ENCODE data around the gene SRSF1.
"Not testable (repeated sequence)": the region's sequence is repeated elsewhere in the genome, so short reads cannot be mapped to it uniquely, and the experiment has no call there.

Gene SRSF1

GRCh38 chr17:57963149-57963511 is 43.9 kb downstream of the SRSF1 start:
- no peak for DNase-seq

- no peak for DNase-seq
These were observed 44.5 kb downstream of the SRSF1 start for GRCh38 chr17:57962279-57963148.

GRCh38 chr17:57959929-57960328 is 47.1 kb downstream of the SRSF1 start:
- DNase-seq: no peak

GRCh38 chr17:57958391-57958790 is 48.7 kb downstream of the SRSF1 start:
- DNase-seq: not testable (repeated sequence)

- no peak for DNase-seq
These were observed 49.2 kb downstream of the SRSF1 start for GRCh38 chr17:57957886-57958285.

- no peak for DNase-seq
These were observed 49.8 kb downstream of the SRSF1 start for GRCh38 chr17:57957120-57957850.

GRCh38 chr17:57956291-57957119 is 50.5 kb downstream of the SRSF1 start:
- DNase-seq: no peak

- peak; percentile 69 for DNase-seq
These were observed 51.7 kb downstream of the SRSF1 start, which contains the start of gene CUEDC1 for GRCh38 chr17:57955183-57955931. Gene CUEDC1, minus strand, starts transcription at chr17:57955412. Its CDS starts 69,848 bp downstream, at chr17:57885564.

- DNase-seq: peak; percentile 65
These were observed 52.5 kb downstream of the SRSF1 start for GRCh38 chr17:57954397-57955182.

- DNase-seq: no peak
These were observed 53.2 kb downstream of the SRSF1 start for GRCh38 chr17:57953705-57954396.

Measured in HCEC 1CT (cell line).